Sciatic nerve (tissue), 2 donors: ENCODE results near the gene BRD4. TPM values are rescaled to one million over a fixed set of nuclear protein-coding genes. Genes with fewer than 3 reads are reported as not detected.

Source experiments
- ATAC-seq: fragments of 200-7000 bp; cut with Tn5 transposase; one replicate; pipeline ENCODE4 v1.9.1; 2020; ENCODE audit warnings: mild to moderate bottlenecking, moderate library complexity
- DNase-seq: peaks from one replicate; pipeline ENCODE4 v3.0.0-alpha.2; 2020; ENCODE audit warnings: low spot score
- intact Hi-C: fragments of 100-400 bp; cut with DNase I; formaldehyde crosslinking; loops from one replicate; pipeline ENCODE4 v1.14.2; 2022
- total RNA-seq: library from RNA; stranded (reverse); fragmentation: NEBNext Ultra II Directional; extraction: Animal tissue kit (Norgen Biotek cat#: 25700); gene quantifications from one replicate; pipeline ENCODE4 v1.2.1, GENCODE V29; 2021
- donor health status: DM: no; HTN: no; CAD: no.
- donor health status: DM: no; HTN: no; CAD: no.

BRD4 gene
- total RNA-seq, 1 donor from 2014 or later = 110 TPM

- ATAC-seq (no peak), DNase-seq (no peak)
- intact Hi-C loops = no loop called here
Measured at GRCh38 chr19:15188851-15189250, 143.5 kb downstream of the BRD4 start.

GRCh38 chr19:15187026-15188007, 145.0 kb downstream of the BRD4 start:
- DNase-seq (peak; percentile 63), ATAC-seq (peak; percentile 32)
- intact Hi-C loops = no loop called here

Other genes with a start within 250 kb of the BRD4 start
- gene SYDE1, start 225.1 kb downstream of the BRD4 start, total RNA-seq = 39.9 TPM
- gene NOTCH3, start 131.5 kb downstream of the BRD4 start, total RNA-seq = 124 TPM
- 0.45 TPM for gene EPHX3, start 100.1 kb downstream of the BRD4 start, total RNA-seq
- gene AKAP8, start 47.2 kb upstream of the BRD4 start, total RNA-seq = 51.9 TPM
- 109 TPM for gene AKAP8L, start 86.4 kb upstream of the BRD4 start, total RNA-seq
- 30.2 TPM for gene WIZ, start 117.4 kb upstream of the BRD4 start, total RNA-seq
- 6.1 TPM for gene RASAL3, start 132.0 kb upstream of the BRD4 start, total RNA-seq
- not detected for gene PGLYRP2, start 147.0 kb upstream of the BRD4 start, total RNA-seq
- not detected for gene CYP4F22, start 176.0 kb upstream of the BRD4 start, total RNA-seq